ENCODE results near the gene SCN9A. TPM values are rescaled to one million over a fixed set of nuclear protein-coding genes. Genes with fewer than 3 reads are reported as not detected.

The SCN9A gene
- total and polyA plus RNA-seq, 2 donors (not counting 1 experiment from before 2014, with no cell fraction given), result not detected

- no peak overlapping the region for H3K4me2 ChIP-seq (replicated peaks; ENCODE audit: low read depth, low read length, poor library complexity, severe bottlenecking)
These were observed 10.5 kb downstream of the SCN9A start for GRCh38 chr2:166365239-166365638.

GRCh38 chr2:166364476-166365161, 11.1 kb downstream of the SCN9A start:
- DNase-seq (no peak), ATAC-seq (ENCODE audit: low read depth) (no peak)
- no peaks in the 10 kb centered on the region for H3K36me3 ChIP-seq (replicated peaks in 1 of 2; ENCODE audit: control extremely low read depth in 1 of 2, control insufficient read depth in 1 of 2, extremely low read depth in 1 of 2, insufficient read depth in 2 of 2, low read length in 1 of 2)
- no peak overlapping the region for H3K4me2 ChIP-seq (replicated peaks; ENCODE audit: low read depth, low read length, poor library complexity, severe bottlenecking)
- no peak overlapping the region for H2AFZ ChIP-seq (ENCODE audit: insufficient read depth, low read depth, low read length, poor library complexity, severe bottlenecking)
- TF ChIP-seq EZH2 (IDR thresholded peaks at IDR 0.05; ENCODE audit: borderline replicate concordance, insufficient read depth, low read depth, low read length, poor library complexity, severe bottlenecking), result no peak
- TF ChIP-seq, protein P1, sequence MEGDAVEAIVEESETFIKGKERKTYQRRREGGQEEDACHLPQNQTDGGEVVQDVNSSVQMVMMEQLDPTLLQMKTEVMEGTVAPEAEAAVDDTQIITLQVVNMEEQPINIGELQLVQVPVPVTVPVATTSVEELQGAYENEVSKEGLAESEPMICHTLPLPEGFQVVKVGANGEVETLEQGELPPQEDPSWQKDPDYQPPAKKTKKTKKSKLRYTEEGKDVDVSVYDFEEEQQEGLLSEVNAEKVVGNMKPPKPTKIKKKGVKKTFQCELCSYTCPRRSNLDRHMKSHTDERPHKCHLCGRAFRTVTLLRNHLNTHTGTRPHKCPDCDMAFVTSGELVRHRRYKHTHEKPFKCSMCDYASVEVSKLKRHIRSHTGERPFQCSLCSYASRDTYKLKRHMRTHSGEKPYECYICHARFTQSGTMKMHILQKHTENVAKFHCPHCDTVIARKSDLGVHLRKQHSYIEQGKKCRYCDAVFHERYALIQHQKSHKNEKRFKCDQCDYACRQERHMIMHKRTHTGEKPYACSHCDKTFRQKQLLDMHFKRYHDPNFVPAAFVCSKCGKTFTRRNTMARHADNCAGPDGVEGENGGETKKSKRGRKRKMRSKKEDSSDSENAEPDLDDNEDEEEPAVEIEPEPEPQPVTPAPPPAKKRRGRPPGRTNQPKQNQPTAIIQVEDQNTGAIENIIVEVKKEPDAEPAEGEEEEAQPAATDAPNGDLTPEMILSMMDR (IDR thresholded peaks at IDR 0.05), result no peak
- H3K9me3 ChIP-seq (ENCODE audit: control extremely low read depth in 1 of 3, control insufficient read depth in 2 of 3, insufficient read depth in 1 of 3, low read length in 2 of 3), result no peaks in the 10 kb centered on the region
- intact Hi-C loops (cut with micrococcal nuclease), result no loop called here
- Mint-ChIP-seq H3K9me3 (ENCODE audit: insufficient read depth) (no peaks in the 10 kb centered on the region), H3K4me1 (no peaks in the 10 kb centered on the region), H3K4me3 (no peak overlapping the region), H3K27ac (no peak overlapping the region), H3K27me3 (peaks cover 3% of the 10 kb centered on the region)
- H4K20me1 ChIP-seq (ENCODE audit: control insufficient read depth, insufficient read depth, low read length, poor library complexity, severe bottlenecking), result no peaks in the 10 kb centered on the region
- H3K27me3 ChIP-seq (replicated peaks in 1 of 4; ENCODE audit: control extremely low read depth in 1 of 4, control insufficient read depth in 3 of 4, insufficient read depth in 4 of 4, low read length in 3 of 4), result no peaks in the 10 kb centered on the region
- no peak overlapping the region for H3K4me3 ChIP-seq (ENCODE audit: control extremely low read depth in 1 of 5, extremely low read depth in 1 of 5, insufficient read depth in 1 of 5, low read depth in 2 of 5, low read length in 4 of 5)
- no peaks in the 10 kb centered on the region for H3K79me2 ChIP-seq (ENCODE audit: control insufficient read depth, insufficient read depth, low read length)
- CTCF ChIA-PET, result no interaction called here
- POLR2A ChIA-PET, result no interaction called here
- no peak overlapping the region for H3K27ac ChIP-seq (ENCODE audit: low read length in 2 of 2)
- no peaks in the 10 kb centered on the region for H3K4me1 ChIP-seq (ENCODE audit: control insufficient read depth in 2 of 2, insufficient read depth in 2 of 2, low read length in 2 of 2)
- H3K9ac ChIP-seq (ENCODE audit: low read length), result no peak overlapping the region
- no CpG with 5 or more reads among the region's 9 CpGs for WGBS (ENCODE audit: insufficient coverage)

More at GRCh38 chr2:166365239-166365638, 10.5 kb downstream of the SCN9A start:
- Mint-ChIP-seq H3K9me3 (ENCODE audit: insufficient read depth) (no peaks in the 10 kb centered on the region), H3K4me3 (no peak overlapping the region), H3K4me1 (no peaks in the 10 kb centered on the region), H3K27me3 (peaks cover 3% of the 10 kb centered on the region), H3K27ac (no peak overlapping the region)
- Histone ChIP-seq H2AFZ (ENCODE audit: insufficient read depth, low read depth, low read length, poor library complexity, severe bottlenecking) (no peak overlapping the region), H3K36me3 (replicated peaks in 1 of 2; ENCODE audit: control extremely low read depth in 1 of 2, control insufficient read depth in 1 of 2, extremely low read depth in 1 of 2, insufficient read depth in 2 of 2, low read length in 1 of 2) (no peaks in the 10 kb centered on the region), H4K20me1 (ENCODE audit: control insufficient read depth, insufficient read depth, low read length, poor library complexity, severe bottlenecking) (no peaks in the 10 kb centered on the region), H3K9me3 (ENCODE audit: control extremely low read depth in 1 of 3, control insufficient read depth in 2 of 3, insufficient read depth in 1 of 3, low read length in 2 of 3) (no peaks in the 10 kb centered on the region), H3K27ac (ENCODE audit: low read length in 2 of 2) (no peak overlapping the region), H3K9ac (ENCODE audit: low read length) (no peak overlapping the region), H3K4me1 (ENCODE audit: control insufficient read depth in 2 of 2, insufficient read depth in 2 of 2, low read length in 2 of 2) (no peaks in the 10 kb centered on the region), H3K27me3 (replicated peaks in 1 of 4; ENCODE audit: control extremely low read depth in 1 of 4, control insufficient read depth in 3 of 4, insufficient read depth in 4 of 4, low read length in 3 of 4) (no peaks in the 10 kb centered on the region), H3K4me3 (ENCODE audit: control extremely low read depth in 1 of 5, extremely low read depth in 1 of 5, insufficient read depth in 1 of 5, low read depth in 2 of 5, low read length in 4 of 5) (no peak overlapping the region), H3K79me2 (ENCODE audit: control insufficient read depth, insufficient read depth, low read length) (no peaks in the 10 kb centered on the region)
- ChIA-PET CTCF (no interaction called here), POLR2A (no interaction called here)
- DNase-seq, result no peak
- intact Hi-C loops (cut with micrococcal nuclease), result no loop called here
- TF ChIP-seq, protein P1 (IDR thresholded peaks at IDR 0.05), result no peak
- TF ChIP-seq EZH2 (IDR thresholded peaks at IDR 0.05; ENCODE audit: borderline replicate concordance, insufficient read depth, low read depth, low read length, poor library complexity, severe bottlenecking), result no peak
- ATAC-seq (ENCODE audit: low read depth), result no peak
- no CpG with 5 or more reads among the region's 3 CpGs for WGBS (ENCODE audit: insufficient coverage)
